ENCODE data around the gene ALPG. TPM values are rescaled to one million over a fixed set of nuclear protein-coding genes. Genes with fewer than 3 reads are reported as not detected.

Gene ALPG
- total RNA-seq, 5 donors from 2014 or later (not counting 1 experiment from before 2014, with no cell fraction given) = 0.15 TPM; not detected in 4

GRCh38 chr2:232459419-232460035 is 52.9 kb downstream of the ALPG start:
- no peak for DNase-seq
- no peak overlapping the region for H3K4me3 ChIP-seq (ENCODE audit: control insufficient read depth in 1 of 2, extremely low read depth in 1 of 2, low read length in 1 of 2)

DNA sequence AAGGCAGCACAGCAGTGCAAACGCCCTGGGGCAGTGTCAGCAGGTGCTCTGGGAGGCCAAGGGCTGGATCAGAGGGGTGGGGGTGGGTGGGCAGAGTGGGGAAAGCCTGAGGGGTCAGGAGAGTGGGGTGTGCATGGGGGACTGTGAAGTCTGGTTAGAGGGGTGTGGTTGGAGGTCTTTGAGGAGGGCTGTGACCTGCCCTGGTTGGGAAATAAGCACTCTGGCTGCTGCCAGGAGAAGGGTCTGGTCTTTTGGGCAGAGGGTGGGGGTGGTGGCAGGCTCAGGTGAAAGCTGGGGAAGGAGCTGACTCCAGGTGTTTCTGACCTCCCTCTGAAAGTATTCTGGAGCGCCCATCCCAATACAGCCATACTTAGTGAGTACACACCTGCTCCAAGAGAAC is 53.5 kb downstream of the ALPG start:
- no peaks in the 10 kb centered on the region for H3K9me3 Mint-ChIP-seq
- H3K36me3 Mint-ChIP-seq = no peaks in the 10 kb centered on the region
- Histone ChIP-seq H3K9me3 (no peaks in the 10 kb centered on the region), H3K4me3 (ENCODE audit: control insufficient read depth in 1 of 2, extremely low read depth in 1 of 2, low read length in 1 of 2) (no peak overlapping the region), H3K27ac (ENCODE audit: low read length) (no peak overlapping the region), H3K36me3 (ENCODE audit: control insufficient read depth in 2 of 2, extremely low read depth in 1 of 2, insufficient read depth in 1 of 2, low read length in 1 of 2) (no peaks in the 10 kb centered on the region), H3K27me3 (replicated peaks in 1 of 2; ENCODE audit: control insufficient read depth in 2 of 2, extremely low read depth in 1 of 2, insufficient read depth in 2 of 2, low read length in 1 of 2) (peaks cover 0 to 49% of the 10 kb centered on the region in 2 experiments), H3K4me1 (ENCODE audit: control insufficient read depth in 1 of 2, extremely low read depth in 1 of 2, insufficient read depth in 2 of 2, low read length in 2 of 2) (no peaks in the 10 kb centered on the region)
- WGBS (ENCODE audit: insufficient coverage) = 55% methylated on average over 2 of the region's 2 CpGs
- ChIA-PET CTCF (interaction anchor here in 1 of 2 donors (0.5 kb wide), 1 partner anchor 534 kb away, joined by 12 read pairs; no protein-coding TSS in a partner anchor), POLR2A (no interaction called here)
- no peaks in the 10 kb centered on the region for H3K4me1 Mint-ChIP-seq
- H3K4me3 Mint-ChIP-seq = no peak overlapping the region
- H3K27me3 Mint-ChIP-seq = peaks cover 16 to 36% of the 10 kb centered on the region in 2 donors
- DNase-seq (no peak), ATAC-seq (replicated peaks in 1 of 4) (no peak)
- H3K27ac Mint-ChIP-seq = no peak overlapping the region

More at GRCh38 chr2:232459419-232460035, 52.9 kb downstream of the ALPG start:
- 85% methylated on average over 10 of the region's 11 CpGs for WGBS (ENCODE audit: insufficient coverage)
- ChIA-PET POLR2A (no interaction called here), CTCF (interaction anchor here in 1 of 2 donors (0.5 kb wide), 1 partner anchor 533 kb away, joined by 12 read pairs; no protein-coding TSS in a partner anchor)
- H3K9me3 ChIP-seq = no peaks in the 10 kb centered on the region
- no peaks in the 10 kb centered on the region for H3K9me3 Mint-ChIP-seq
- peaks cover 16 to 37% of the 10 kb centered on the region in 2 donors for H3K27me3 Mint-ChIP-seq
- ATAC-seq (replicated peaks in 1 of 4) = no peak
- H3K27me3 ChIP-seq (replicated peaks in 1 of 2; ENCODE audit: control insufficient read depth in 2 of 2, extremely low read depth in 1 of 2, insufficient read depth in 2 of 2, low read length in 1 of 2) = peaks cover 0 to 49% of the 10 kb centered on the region in 2 experiments
- H3K4me1 Mint-ChIP-seq = no peaks in the 10 kb centered on the region
- no peaks in the 10 kb centered on the region for H3K4me1 ChIP-seq (ENCODE audit: control insufficient read depth in 1 of 2, extremely low read depth in 1 of 2, insufficient read depth in 2 of 2, low read length in 2 of 2)
- no peak overlapping the region for H3K4me3 Mint-ChIP-seq
- no peak overlapping the region for H3K27ac ChIP-seq (ENCODE audit: low read length)
- no peak overlapping the region for H3K27ac Mint-ChIP-seq
- no peaks in the 10 kb centered on the region for H3K36me3 Mint-ChIP-seq
- H3K36me3 ChIP-seq (ENCODE audit: control insufficient read depth in 2 of 2, extremely low read depth in 1 of 2, insufficient read depth in 1 of 2, low read length in 1 of 2) = no peaks in the 10 kb centered on the region

Other genes starting within 250 kb of the ALPG start
- gene ALPP, start 28.1 kb upstream of the ALPG start, total RNA-seq = under 1 TPM in 1 of 5 donors, not detected in 4; 0.16 TPM
- gene ALPI, start 49.3 kb downstream of the ALPG start, total RNA-seq = not detected
- gene ECEL1, start 81.0 kb downstream of the ALPG start, total RNA-seq = under 1 TPM in 2 of 5 donors, not detected in 3; 0.15 to 0.19 TPM
- not detected for gene PRSS56, start 113.5 kb downstream of the ALPG start, total RNA-seq
- not detected for gene CHRND, start 119.3 kb downstream of the ALPG start, total RNA-seq
- gene CHRNG, start 132.8 kb downstream of the ALPG start, total RNA-seq = not detected
- gene TIGD1, start 143.7 kb downstream of the ALPG start, total RNA-seq = 10 to 100 TPM; 15.6 to 20.4 (median 16.9) TPM
- 10 to 100 TPM; 49.5 to 60.9 (median 55.3) TPM for gene EIF4E2, start 143.8 kb downstream of the ALPG start, total RNA-seq
- gene EFHD1, start 226.8 kb downstream of the ALPG start, total RNA-seq = 1 to 10 TPM in 4 of 5 donors, under 1 TPM in 1; 0.93 to 3.0 (median 2.3) TPM